ENCODE results near the gene PPP1R9B. TPM values are rescaled to one million over a fixed set of nuclear protein-coding genes. Genes with fewer than 3 reads are reported as not detected.

Gene PPP1R9B
- total RNA-seq, 4 donors from 2014 or later, result 9.2 to 65.3 (median 20.6) TPM

GRCh38 chr17:50183421-50183994 is 33.0 kb upstream of the PPP1R9B start:
- intact Hi-C loops (cut with DNase I; ENCODE audit: low total_unique reads), result no loop called here
- Histone ChIP-seq H3K4me1 (peaks cover 0 to 3% of the 10 kb centered on the region in 2 donors), H3K27me3 (no peaks in the 10 kb centered on the region), H3K36me3 (no peaks in the 10 kb centered on the region), H3K4me3 (no peak overlapping the region), H3K27ac (peak overlapping the region; percentile 82 to 96), H3K9me3 (no peaks in the 10 kb centered on the region)
- DNase-seq, result no peak
- TF ChIP-seq CTCF (IDR thresholded peaks at IDR 0.05) (no peak), POLR2A (IDR thresholded peaks at IDR 0.05) (no peak)

- H3K27ac ChIP-seq, result peak overlapping the region; percentile 82 to 96
These were observed 32.4 kb upstream of the PPP1R9B start for GRCh38 chr17:50182783-50183420.

GRCh38 chr17:50181591-50182560 is 31.4 kb upstream of the PPP1R9B start:
- TF ChIP-seq POLR2A (IDR thresholded peaks at IDR 0.05), result no peak
- no peak for TF ChIP-seq CTCF (IDR thresholded peaks at IDR 0.05)
- Histone ChIP-seq H3K4me1 (peaks cover 0 to 9% of the 10 kb centered on the region in 2 donors), H3K4me3 (no peak overlapping the region), H3K9me3 (no peaks in the 10 kb centered on the region), H3K36me3 (no peaks in the 10 kb centered on the region), H3K27me3 (no peaks in the 10 kb centered on the region), H3K27ac (peak overlapping the region; percentile 82 to 96)
- intact Hi-C loops (cut with DNase I; ENCODE audit: low total_unique reads), result no loop called here
- DNase-seq, result no peak

More at GRCh38 chr17:50182783-50183420, 32.4 kb upstream of the PPP1R9B start:
- Histone ChIP-seq H3K4me1 (peaks cover 0 to 6% of the 10 kb centered on the region in 2 donors), H3K27me3 (no peaks in the 10 kb centered on the region), H3K4me3 (no peak overlapping the region), H3K9me3 (no peaks in the 10 kb centered on the region), H3K36me3 (no peaks in the 10 kb centered on the region)
- no peak for DNase-seq
- intact Hi-C loops (cut with DNase I; ENCODE audit: low total_unique reads), result no loop called here
- TF ChIP-seq CTCF (IDR thresholded peaks at IDR 0.05) (no peak), POLR2A (IDR thresholded peaks at IDR 0.05) (no peak)

- Histone ChIP-seq H3K4me3 (no peak overlapping the region), H3K27ac (peak overlapping the region in 1 of 2 donors; percentile 96), H3K4me1 (peaks cover 0 to 9% of the 10 kb centered on the region in 2 donors), H3K27me3 (no peaks in the 10 kb centered on the region), H3K36me3 (no peaks in the 10 kb centered on the region), H3K9me3 (no peaks in the 10 kb centered on the region)
- DNase-seq, result no peak
- intact Hi-C loops (cut with DNase I; ENCODE audit: low total_unique reads), result no loop called here
- no peak for TF ChIP-seq CTCF (IDR thresholded peaks at IDR 0.05)
- TF ChIP-seq POLR2A (IDR thresholded peaks at IDR 0.05), result no peak
These were observed 30.7 kb upstream of the PPP1R9B start for GRCh38 chr17:50181144-50181543.

All from uterus (tissue), 4 donors.